Measurements from ENCODE around the gene CCNC. TPM values are rescaled to one million over a fixed set of nuclear protein-coding genes. Genes with fewer than 3 reads are reported as not detected.
A peak's percentile ranks its signal among the peaks of the same experiment; 100 is the strongest.

The CCNC gene
- polyA plus RNA-seq, 1 donor from 2014 or later: 111 TPM

GRCh38 chr6:99550046-99550748 lies 18.3 kb downstream of the CCNC start:
- Histone ChIP-seq H3F3A (ENCODE audit: insufficient read depth, low read length, poor library complexity, severe bottlenecking) (no peaks in the 10 kb centered on the region), H2AFZ (ENCODE audit: low read depth, low read length) (no peak overlapping the region), H3K27ac (ENCODE audit: low read length) (no peak overlapping the region), H3K4me2 (ENCODE audit: low read length) (no peak overlapping the region), H3K9ac (ENCODE audit: low read length) (no peak overlapping the region), H3K4me3 (ENCODE audit: low read length) (peak overlapping the region; percentile 15), H3K9me3 (ENCODE audit: low read length) (no peaks in the 10 kb centered on the region), H3K27me3 (ENCODE audit: insufficient read depth, low read depth, low read length) (no peaks in the 10 kb centered on the region), H3K36me3 (ENCODE audit: insufficient read depth, low read length) (no peaks in the 10 kb centered on the region), H3K9me2 (ENCODE audit: insufficient read depth, low read length) (no peaks in the 10 kb centered on the region), H4K20me1 (ENCODE audit: insufficient read depth) (no peaks in the 10 kb centered on the region), H3K79me2 (replicated peaks; ENCODE audit: insufficient read depth, low read length) (no peaks in the 10 kb centered on the region)
- peak; percentile 36 for TF ChIP-seq POLR2AphosphoS5 (IDR thresholded peaks at IDR 0.05)
- no peak for TF ChIP-seq MXI1 (conservative IDR thresholded peaks at IDR 0.05; ENCODE audit: poor library complexity, severe bottlenecking)

GRCh38 chr6:99548706-99549105 lies 19.8 kb downstream of the CCNC start:
- Histone ChIP-seq H3K4me2 (ENCODE audit: low read length) (no peak overlapping the region), H3K9me2 (ENCODE audit: insufficient read depth, low read length) (no peaks in the 10 kb centered on the region), H2AFZ (ENCODE audit: low read depth, low read length) (no peak overlapping the region), H3K9ac (ENCODE audit: low read length) (no peak overlapping the region), H3K27ac (ENCODE audit: low read length) (no peak overlapping the region), H4K20me1 (ENCODE audit: insufficient read depth) (no peaks in the 10 kb centered on the region), H3K9me3 (ENCODE audit: low read length) (no peaks in the 10 kb centered on the region), H3K79me2 (replicated peaks; ENCODE audit: insufficient read depth, low read length) (no peaks in the 10 kb centered on the region), H3K4me3 (ENCODE audit: low read length) (no peak overlapping the region), H3K36me3 (ENCODE audit: insufficient read depth, low read length) (no peaks in the 10 kb centered on the region), H3F3A (ENCODE audit: insufficient read depth, low read length, poor library complexity, severe bottlenecking) (no peaks in the 10 kb centered on the region), H3K27me3 (ENCODE audit: insufficient read depth, low read depth, low read length) (no peaks in the 10 kb centered on the region)
- no peak for TF ChIP-seq TAF1 (IDR thresholded peaks at IDR 0.05; ENCODE audit: low read depth)
- no peak for TF ChIP-seq RAD21 (conservative IDR thresholded peaks at IDR 0.05)
- no peak for TF ChIP-seq EP300 (conservative IDR thresholded peaks at IDR 0.05; ENCODE audit: poor library complexity, severe bottlenecking)

- Histone ChIP-seq H4K20me1 (ENCODE audit: insufficient read depth) (no peaks in the 10 kb centered on the region), H3K9me3 (ENCODE audit: low read length) (no peaks in the 10 kb centered on the region), H3K9me2 (ENCODE audit: insufficient read depth, low read length) (no peaks in the 10 kb centered on the region), H3K9ac (ENCODE audit: low read length) (no peak overlapping the region), H3K4me2 (ENCODE audit: low read length) (no peak overlapping the region), H3K79me2 (replicated peaks; ENCODE audit: insufficient read depth, low read length) (no peaks in the 10 kb centered on the region), H3K36me3 (ENCODE audit: insufficient read depth, low read length) (no peaks in the 10 kb centered on the region), H3K4me3 (ENCODE audit: low read length) (no peak overlapping the region), H3F3A (ENCODE audit: insufficient read depth, low read length, poor library complexity, severe bottlenecking) (no peaks in the 10 kb centered on the region), H3K27me3 (ENCODE audit: insufficient read depth, low read depth, low read length) (no peaks in the 10 kb centered on the region), H2AFZ (ENCODE audit: low read depth, low read length) (no peak overlapping the region), H3K27ac (ENCODE audit: low read length) (no peak overlapping the region)
- TF ChIP-seq EZH2 (IDR thresholded peaks at IDR 0.05; ENCODE audit: borderline replicate concordance, insufficient read depth, low read length, poor library complexity, severe bottlenecking) (no peak), TAF1 (IDR thresholded peaks at IDR 0.05; ENCODE audit: low read depth) (no peak), REST (IDR thresholded peaks at IDR 0.05; ENCODE audit: borderline replicate concordance) (no peak), POLR2AphosphoS5 (IDR thresholded peaks at IDR 0.05) (no peak), RAD21 (conservative IDR thresholded peaks at IDR 0.05) (no peak), EP300 (conservative IDR thresholded peaks at IDR 0.05; ENCODE audit: poor library complexity, severe bottlenecking) (no peak), MXI1 (conservative IDR thresholded peaks at IDR 0.05; ENCODE audit: poor library complexity, severe bottlenecking) (no peak), CTCF (IDR thresholded peaks at IDR 0.05; ENCODE audit: poor library complexity, severe bottlenecking) (no peak), SMC3 (conservative IDR thresholded peaks at IDR 0.05; ENCODE audit: poor library complexity) (no peak)
Measured at GRCh38 chr6:99547526-99547925, 20.9 kb downstream of the CCNC start.

All from neural cell (in vitro differentiated cells).